ENCODE results near the gene TNFSF9. TPM values are rescaled to one million over a fixed set of nuclear protein-coding genes. Genes with fewer than 3 reads are reported as not detected.
A peak's percentile ranks its signal among the peaks of the same experiment; 100 is the strongest.
"Not testable (repeated sequence)": the region's sequence is repeated elsewhere in the genome, so short reads cannot be mapped to it uniquely, and the experiment has no call there.

Gene TNFSF9
- total RNA-seq, 2 experiments from 2014 or later = 1.5 to 1.8 TPM

DNA sequence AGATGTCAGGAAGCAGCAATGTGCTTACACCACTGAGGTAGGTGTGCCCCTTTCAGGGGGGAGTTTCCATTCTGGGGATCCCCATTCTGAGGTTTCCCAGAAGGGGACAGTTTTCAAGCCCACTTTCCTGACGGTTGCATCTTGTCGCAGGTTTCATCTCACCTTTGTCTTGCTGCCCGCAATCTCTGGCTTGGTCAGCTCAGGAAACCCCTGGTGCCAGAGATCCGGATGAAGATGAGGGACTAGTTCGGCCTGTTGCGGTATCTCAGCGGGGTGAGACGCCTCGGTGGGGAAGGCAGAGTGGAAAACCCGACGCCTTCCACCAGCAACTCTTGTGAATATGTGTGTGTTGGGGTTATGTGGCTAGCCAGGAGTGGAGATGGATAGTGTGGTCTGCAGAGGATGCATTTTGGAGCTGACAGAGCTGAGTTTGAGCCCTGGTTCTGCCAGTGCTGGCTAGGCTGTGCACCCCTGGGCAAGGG, 13.1 kb downstream of the TNFSF9 start:
- Histone ChIP-seq H3K9me3 (ENCODE audit: control insufficient read depth in 1 of 2, insufficient read depth in 1 of 2, low read length in 2 of 2) (no peaks in the 10 kb centered on the region), H3K27ac (ENCODE audit: low read depth in 1 of 2, low read length in 2 of 2) (no peak overlapping the region), H3K4me3 (ENCODE audit: low read length) (no peak overlapping the region), H3K4me1 (ENCODE audit: insufficient read depth, low read length) (no peaks in the 10 kb centered on the region), H3K36me3 (ENCODE audit: insufficient read depth, low read length) (no peaks in the 10 kb centered on the region), H3K27me3 (ENCODE audit: control insufficient read depth in 1 of 2, insufficient read depth in 2 of 2, low read length in 2 of 2) (peaks cover 0 to 3% of the 10 kb centered on the region in 2 experiments)
- ChIA-PET CTCF (no interaction called here), POLR2A (no interaction called here)
- Mint-ChIP-seq H3K27me3 (peaks cover 6% of the 10 kb centered on the region), H3K4me1 (ENCODE audit: low read depth) (no peaks in the 10 kb centered on the region), H3K9me3 (no peaks in the 10 kb centered on the region), H3K27ac (no peak overlapping the region), H3K4me3 (no peak overlapping the region), H3K36me3 (ENCODE audit: low read depth) (no peaks in the 10 kb centered on the region)
- peak in 1 of 14 experiments; percentile 53 for DNase-seq
- intact Hi-C loops (cut with DNase I, micrococcal nuclease) = no loop called here
- ATAC-seq (ENCODE audit: poor library complexity) = no peak
- TF ChIP-seq CTCF (IDR thresholded peaks at IDR 0.05) = no peak

DNA sequence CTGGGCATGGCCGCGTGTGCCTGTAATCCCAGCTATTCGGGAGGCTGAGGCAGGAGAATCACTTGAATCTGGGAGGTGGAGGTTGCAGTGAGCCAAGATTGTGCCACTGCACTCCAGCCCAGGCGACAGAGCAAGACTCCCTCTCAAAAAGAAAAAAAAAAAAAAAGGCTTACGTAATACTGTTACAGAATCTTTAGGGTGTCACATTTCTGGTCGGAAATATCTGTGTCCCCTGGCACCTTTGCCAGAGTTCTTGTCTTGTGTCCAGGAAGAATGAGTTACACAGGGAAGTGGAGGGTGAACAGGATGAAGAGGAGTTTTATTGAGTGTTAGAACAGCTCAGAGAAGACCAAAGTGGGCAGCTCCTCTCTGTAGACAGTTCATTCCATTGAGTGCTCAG, 19.9 kb downstream of the TNFSF9 start:
- H3K4me1 Mint-ChIP-seq (ENCODE audit: low read depth); H3K4me3 ChIP-seq (ENCODE audit: low read length); H3K36me3 ChIP-seq (ENCODE audit: insufficient read depth, low read length); H3K27me3 ChIP-seq (ENCODE audit: control insufficient read depth in 1 of 2, insufficient read depth in 2 of 2, low read length in 2 of 2); DNase-seq; H3K27ac ChIP-seq (ENCODE audit: low read depth in 1 of 2, low read length in 2 of 2); ATAC-seq (ENCODE audit: poor library complexity); H3K27me3 Mint-ChIP-seq; intact Hi-C loops (cut with DNase I, micrococcal nuclease); CTCF ChIA-PET; H3K4me3 Mint-ChIP-seq; H3K36me3 Mint-ChIP-seq (ENCODE audit: low read depth); H3K27ac Mint-ChIP-seq; H3K9me3 ChIP-seq (ENCODE audit: control insufficient read depth in 1 of 2, insufficient read depth in 1 of 2, low read length in 2 of 2); H3K9me3 Mint-ChIP-seq: not testable (repeated sequence)
- peaks cover 13% of the 10 kb centered on the region for H3K4me1 ChIP-seq (ENCODE audit: insufficient read depth, low read length)
- POLR2A ChIA-PET = interaction anchor here (1.2 kb wide), 1 partner anchor 15 kb away, joined by 3 read pairs; no protein-coding TSS in a partner anchor

DNA sequence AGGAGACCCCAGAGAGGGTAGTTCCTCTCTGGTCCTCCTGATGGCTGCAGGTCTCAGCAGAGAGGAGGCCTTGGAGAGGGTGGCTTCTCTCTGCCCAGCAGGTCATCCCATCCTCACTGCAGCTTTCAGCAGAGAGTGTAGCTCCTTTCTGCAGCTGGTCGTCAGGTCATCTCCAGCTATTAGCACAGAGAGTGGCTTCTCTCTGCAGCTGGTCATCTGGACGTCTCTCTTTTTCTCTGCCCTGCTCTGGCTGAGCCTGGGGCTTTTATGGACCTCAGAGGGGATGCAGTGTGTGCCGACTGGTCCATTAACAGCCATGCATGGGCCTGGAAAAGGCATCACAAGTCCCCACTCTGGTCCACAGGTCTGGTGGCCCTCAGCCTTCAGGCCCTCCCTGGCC, 20.3 kb downstream of the TNFSF9 start:
- H3K4me3 Mint-ChIP-seq = no peak overlapping the region

More for the DNA sequence above, 20.3 kb downstream of the TNFSF9 start:
- Mint-ChIP-seq H3K36me3 (ENCODE audit: low read depth) (no peaks in the 10 kb centered on the region), H3K9me3 (no peaks in the 10 kb centered on the region), H3K27ac (no peak overlapping the region), H3K4me1 (ENCODE audit: low read depth) (peaks cover 6% of the 10 kb centered on the region), H3K27me3 (no peaks in the 10 kb centered on the region)
- ATAC-seq (ENCODE audit: poor library complexity) (no peak), DNase-seq (no peak)
- H3K9me3 ChIP-seq (ENCODE audit: control insufficient read depth in 1 of 2, insufficient read depth in 1 of 2, low read length in 2 of 2) = no peaks in the 10 kb centered on the region
- H3K4me3 ChIP-seq (ENCODE audit: low read length) = no peak overlapping the region
- no peaks in the 10 kb centered on the region for H3K36me3 ChIP-seq (ENCODE audit: insufficient read depth, low read length)
- H3K4me1 ChIP-seq (ENCODE audit: insufficient read depth, low read length) = peaks cover 13% of the 10 kb centered on the region
- no peak overlapping the region for H3K27ac ChIP-seq (ENCODE audit: low read depth in 1 of 2, low read length in 2 of 2)
- no peaks in the 10 kb centered on the region for H3K27me3 ChIP-seq (ENCODE audit: control insufficient read depth in 1 of 2, insufficient read depth in 2 of 2, low read length in 2 of 2)
- CTCF ChIA-PET = interaction anchor here (1.2 kb wide), 1 partner anchor 10 kb away, joined by 4 read pairs; no protein-coding TSS in a partner anchor
- POLR2A ChIA-PET = interaction anchor here (1.1 to 1.2 kb wide), 2 partner anchors 15 kb away, joined by 3 read pairs; no protein-coding TSS in a partner anchor
- no peak for TF ChIP-seq CTCF (IDR thresholded peaks at IDR 0.05)
- intact Hi-C loops (cut with DNase I, micrococcal nuclease) = no loop called here
